ENCODE data around the gene CYP11A1. TPM values are rescaled to one million over a fixed set of nuclear protein-coding genes. Genes with fewer than 3 reads are reported as not detected.

The CYP11A1 gene
- total RNA-seq, 1 donor from 2014 or later, result 0.32 TPM

DNA sequence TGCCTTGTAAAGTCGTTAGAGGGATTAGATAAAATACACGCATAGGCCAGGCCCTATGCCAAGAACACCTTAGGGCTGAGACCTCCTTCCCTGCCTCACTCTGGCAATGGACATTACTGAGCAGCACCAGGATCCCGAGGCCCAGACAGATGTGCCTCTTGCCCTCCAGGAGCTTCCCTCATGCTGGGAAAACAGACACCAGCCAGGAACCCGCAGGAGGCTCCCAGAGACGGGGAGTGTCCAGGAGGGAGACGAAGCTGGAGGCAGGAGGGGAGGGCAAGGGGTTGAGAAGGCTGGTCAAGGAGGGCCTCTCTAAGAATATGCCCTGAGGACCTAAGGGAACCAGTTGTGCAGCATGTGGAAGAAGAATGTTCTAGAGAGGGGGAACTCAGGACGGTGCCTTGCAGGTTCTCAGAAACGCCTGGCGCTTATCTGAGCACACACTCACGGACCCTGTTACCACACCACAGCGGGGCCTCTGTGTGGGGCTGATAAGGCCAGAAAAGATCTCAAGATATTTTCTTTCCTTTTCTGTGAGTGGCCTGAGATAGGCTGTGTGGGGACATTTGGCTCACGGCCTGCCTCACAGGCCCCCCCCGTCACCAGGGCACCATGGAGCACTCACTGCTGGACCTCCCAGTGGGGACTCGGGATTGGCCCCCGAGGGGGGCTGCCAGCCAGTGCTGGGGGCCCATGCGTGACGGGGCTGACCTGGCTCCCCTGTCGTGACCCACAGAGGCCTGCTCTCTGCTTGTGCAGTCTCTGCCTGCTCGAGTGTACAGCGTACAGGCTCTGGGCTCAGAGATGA lies 22.0 kb upstream of the CYP11A1 start:
- no peak overlapping the region for H3K4me3 Mint-ChIP-seq (ENCODE audit: unreplicated experiment)
- no peaks in the 10 kb centered on the region for H3K9me3 Mint-ChIP-seq (ENCODE audit: low read depth)
- no peaks in the 10 kb centered on the region for H3K36me3 Mint-ChIP-seq (ENCODE audit: low read depth)
- H3K27me3 Mint-ChIP-seq (ENCODE audit: low read depth), result no peaks in the 10 kb centered on the region
- no peak for DNase-seq (ENCODE audit: low spot score)
- peaks cover 4% of the 10 kb centered on the region for H3K4me1 Mint-ChIP-seq (ENCODE audit: low read depth)
- no peak overlapping the region for H3K27ac Mint-ChIP-seq (ENCODE audit: unreplicated experiment)
- TF ChIP-seq, protein P1, sequence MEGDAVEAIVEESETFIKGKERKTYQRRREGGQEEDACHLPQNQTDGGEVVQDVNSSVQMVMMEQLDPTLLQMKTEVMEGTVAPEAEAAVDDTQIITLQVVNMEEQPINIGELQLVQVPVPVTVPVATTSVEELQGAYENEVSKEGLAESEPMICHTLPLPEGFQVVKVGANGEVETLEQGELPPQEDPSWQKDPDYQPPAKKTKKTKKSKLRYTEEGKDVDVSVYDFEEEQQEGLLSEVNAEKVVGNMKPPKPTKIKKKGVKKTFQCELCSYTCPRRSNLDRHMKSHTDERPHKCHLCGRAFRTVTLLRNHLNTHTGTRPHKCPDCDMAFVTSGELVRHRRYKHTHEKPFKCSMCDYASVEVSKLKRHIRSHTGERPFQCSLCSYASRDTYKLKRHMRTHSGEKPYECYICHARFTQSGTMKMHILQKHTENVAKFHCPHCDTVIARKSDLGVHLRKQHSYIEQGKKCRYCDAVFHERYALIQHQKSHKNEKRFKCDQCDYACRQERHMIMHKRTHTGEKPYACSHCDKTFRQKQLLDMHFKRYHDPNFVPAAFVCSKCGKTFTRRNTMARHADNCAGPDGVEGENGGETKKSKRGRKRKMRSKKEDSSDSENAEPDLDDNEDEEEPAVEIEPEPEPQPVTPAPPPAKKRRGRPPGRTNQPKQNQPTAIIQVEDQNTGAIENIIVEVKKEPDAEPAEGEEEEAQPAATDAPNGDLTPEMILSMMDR (IDR thresholded peaks at IDR 0.05), result no peak

DNA sequence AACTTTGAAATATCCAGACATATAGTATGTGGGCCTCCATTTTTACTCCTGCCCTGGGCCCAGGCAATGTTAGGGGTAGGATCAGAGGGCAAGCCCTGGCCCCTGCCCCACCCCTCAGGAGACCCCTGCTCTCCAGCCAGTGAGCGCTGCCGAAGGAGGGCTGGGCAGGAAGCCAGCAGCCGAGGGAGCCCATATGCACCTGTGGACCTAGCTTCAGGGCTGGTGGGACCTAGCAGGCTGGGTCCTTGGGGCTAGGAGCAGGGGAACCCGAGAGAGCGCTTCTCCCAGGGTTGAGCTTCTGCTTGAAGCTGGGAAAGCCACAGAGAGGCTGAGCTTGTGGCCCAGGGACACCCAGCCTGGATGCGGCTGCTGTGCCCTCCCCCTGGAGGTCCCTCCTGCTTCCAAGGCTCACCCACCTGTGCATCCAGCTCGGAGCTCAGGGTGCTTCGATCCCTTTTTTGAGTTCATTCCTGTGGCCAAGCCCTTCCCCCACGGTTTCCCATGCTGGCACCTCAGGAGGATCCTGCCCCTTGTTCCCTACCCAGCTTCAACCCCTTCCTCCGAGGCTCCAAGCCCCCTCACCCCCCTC lies 21.0 kb upstream of the CYP11A1 start:
- Mint-ChIP-seq H3K27ac (ENCODE audit: unreplicated experiment) (no peak overlapping the region), H3K9me3 (ENCODE audit: low read depth) (no peaks in the 10 kb centered on the region), H3K36me3 (ENCODE audit: low read depth) (no peaks in the 10 kb centered on the region), H3K4me3 (ENCODE audit: unreplicated experiment) (no peak overlapping the region), H3K4me1 (ENCODE audit: low read depth) (peaks cover 4% of the 10 kb centered on the region), H3K27me3 (ENCODE audit: low read depth) (no peaks in the 10 kb centered on the region)
- TF ChIP-seq, protein P1 (IDR thresholded peaks at IDR 0.05), result no peak
- no peak for DNase-seq (ENCODE audit: low spot score)

DNA sequence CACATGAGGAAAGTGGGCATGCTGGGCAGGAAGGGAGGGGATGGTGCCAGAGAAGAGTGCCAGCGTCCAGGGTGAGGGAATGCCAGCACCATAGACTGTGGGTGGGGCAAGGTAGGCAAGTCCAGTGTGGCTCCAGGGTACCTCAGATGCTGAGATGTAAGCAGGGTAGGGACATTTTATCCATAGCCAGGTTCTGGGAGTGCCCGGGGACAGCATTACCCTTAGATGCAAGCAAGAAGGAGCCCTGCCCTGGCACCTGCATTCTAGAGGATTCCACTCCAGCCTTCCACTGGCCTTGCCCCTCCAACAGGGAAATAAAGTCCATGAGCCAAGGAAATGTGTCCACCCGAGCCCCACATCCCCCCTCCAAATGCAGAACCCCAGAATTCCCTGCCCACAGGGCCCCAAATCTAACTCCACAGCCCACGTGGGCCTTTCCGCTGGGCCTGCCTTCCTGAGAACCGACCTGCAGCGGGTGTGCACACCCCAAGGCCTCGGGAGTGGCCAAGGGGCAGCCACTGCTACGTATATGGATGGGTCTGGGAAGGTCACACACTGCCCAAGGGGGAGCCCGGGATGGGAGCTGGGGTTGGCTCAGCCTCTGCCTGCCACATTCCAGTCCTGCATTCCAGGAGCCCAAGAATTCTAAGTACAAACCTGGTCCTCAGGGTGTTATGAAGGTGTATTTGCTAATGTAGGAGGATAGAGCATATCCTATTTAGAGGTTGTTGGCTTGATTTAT lies 20.3 kb upstream of the CYP11A1 start:
- no peaks in the 10 kb centered on the region for H3K36me3 Mint-ChIP-seq (ENCODE audit: low read depth)
- no peak overlapping the region for H3K27ac Mint-ChIP-seq (ENCODE audit: unreplicated experiment)
- H3K4me3 Mint-ChIP-seq (ENCODE audit: unreplicated experiment), result no peak overlapping the region
- no peaks in the 10 kb centered on the region for H3K27me3 Mint-ChIP-seq (ENCODE audit: low read depth)
- DNase-seq (ENCODE audit: low spot score), result no peak
- TF ChIP-seq, protein P1 (IDR thresholded peaks at IDR 0.05), result no peak
- peaks cover 4% of the 10 kb centered on the region for H3K4me1 Mint-ChIP-seq (ENCODE audit: low read depth)
- no peaks in the 10 kb centered on the region for H3K9me3 Mint-ChIP-seq (ENCODE audit: low read depth)

DNA sequence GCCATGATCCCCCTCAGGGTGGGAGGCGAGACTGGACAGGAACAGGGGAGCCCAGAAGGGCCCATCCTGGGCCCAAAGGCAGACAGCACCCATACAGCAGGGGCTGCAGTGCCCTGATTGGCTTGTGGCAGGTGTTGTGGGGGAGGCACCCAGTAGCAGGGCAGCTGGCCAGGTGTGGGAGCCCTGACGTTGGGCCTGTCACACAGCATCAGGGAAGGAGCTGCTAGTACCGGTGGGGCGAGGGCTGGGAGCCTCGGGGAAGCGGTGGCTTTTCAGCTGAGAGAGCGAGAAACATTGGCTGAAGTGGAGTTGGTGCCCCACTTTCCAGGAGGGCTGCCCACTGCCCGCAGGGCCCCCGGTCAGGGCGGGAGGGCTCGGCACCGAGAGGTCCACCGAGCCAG lies 19.7 kb upstream of the CYP11A1 start:
- DNase-seq (ENCODE audit: low spot score), result no peak
- Mint-ChIP-seq H3K9me3 (ENCODE audit: low read depth) (no peaks in the 10 kb centered on the region), H3K4me3 (ENCODE audit: unreplicated experiment) (no peak overlapping the region), H3K36me3 (ENCODE audit: low read depth) (no peaks in the 10 kb centered on the region), H3K27ac (ENCODE audit: unreplicated experiment) (no peak overlapping the region), H3K4me1 (ENCODE audit: low read depth) (no peaks in the 10 kb centered on the region), H3K27me3 (ENCODE audit: low read depth) (no peaks in the 10 kb centered on the region)
- TF ChIP-seq, protein P1 (IDR thresholded peaks at IDR 0.05), result no peak

DNA sequence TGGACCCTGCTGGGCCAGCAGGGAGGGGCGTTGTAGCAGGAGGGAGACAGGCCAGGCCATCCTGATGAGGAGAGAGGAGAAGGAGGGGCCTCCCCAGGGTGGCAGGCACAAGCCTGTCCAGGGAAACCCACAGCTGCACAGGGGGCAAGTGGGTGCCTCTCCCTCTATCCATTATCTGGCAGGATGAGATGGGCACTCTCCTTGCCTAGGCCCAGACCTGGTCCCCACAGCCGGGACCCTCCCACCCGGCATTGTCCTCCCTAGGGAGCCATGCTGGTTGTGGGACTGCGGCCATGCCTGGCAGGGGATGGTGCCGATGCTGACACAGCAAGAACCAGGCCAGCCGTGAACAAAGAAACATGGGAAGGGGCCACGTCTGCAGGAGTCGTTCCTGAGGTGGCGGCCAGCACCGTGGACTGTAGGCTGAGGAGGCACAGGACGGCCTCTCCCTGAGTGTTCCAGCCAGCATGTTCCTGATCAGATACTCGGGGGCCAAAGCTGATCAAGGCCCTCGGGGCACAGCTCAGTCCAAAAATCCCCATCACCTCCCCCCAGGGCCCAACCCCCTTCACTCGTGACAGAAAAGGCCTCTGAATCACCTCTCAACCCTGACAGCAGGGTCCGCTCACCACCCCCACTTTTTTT lies 19.2 kb upstream of the CYP11A1 start:
- Mint-ChIP-seq H3K27ac (ENCODE audit: unreplicated experiment) (no peak overlapping the region), H3K4me1 (ENCODE audit: low read depth) (no peaks in the 10 kb centered on the region), H3K36me3 (ENCODE audit: low read depth) (no peaks in the 10 kb centered on the region), H3K27me3 (ENCODE audit: low read depth) (no peaks in the 10 kb centered on the region), H3K9me3 (ENCODE audit: low read depth) (no peaks in the 10 kb centered on the region), H3K4me3 (ENCODE audit: unreplicated experiment) (no peak overlapping the region)
- TF ChIP-seq, protein P1 (IDR thresholded peaks at IDR 0.05), result no peak
- DNase-seq (ENCODE audit: low spot score), result no peak
